ENCODE results near the gene RPL3.

RPL3 gene

GRCh38 chr22:39297490-39298240 lies 21.8 kb downstream of the RPL3 start:
- no peak for DNase-seq

- no peak for DNase-seq
Observed at GRCh38 chr22:39296981-39297489, 22.4 kb downstream of the RPL3 start.

- no peak for DNase-seq
Observed at GRCh38 chr22:39296535-39296934, 22.9 kb downstream of the RPL3 start.

GRCh38 chr22:39294571-39295468 lies 24.6 kb downstream of the RPL3 start:
- DNase-seq: no peak

- DNase-seq: no peak
Observed at GRCh38 chr22:39293766-39294368, 25.6 kb downstream of the RPL3 start.

GRCh38 chr22:39292561-39293074 lies 26.8 kb downstream of the RPL3 start:
- peak; percentile 71 for DNase-seq

- no peak for DNase-seq
Observed at GRCh38 chr22:39292031-39292462, 27.4 kb downstream of the RPL3 start.

- no peak for DNase-seq
Observed at GRCh38 chr22:39291523-39291922, 27.9 kb downstream of the RPL3 start.

- no peak for DNase-seq
Observed at GRCh38 chr22:39290724-39291161, 28.7 kb downstream of the RPL3 start.

GRCh38 chr22:39289975-39290720 lies 29.3 kb downstream of the RPL3 start:
- DNase-seq: no peak

GRCh38 chr22:39289533-39289932 lies 29.9 kb downstream of the RPL3 start:
- DNase-seq: no peak

GRCh38 chr22:39288135-39288898 lies 31.1 kb downstream of the RPL3 start:
- no peak for DNase-seq

GRCh38 chr22:39287076-39287725 lies 32.2 kb downstream of the RPL3 start:
- DNase-seq: peak; percentile 60

GRCh38 chr22:39284983-39285382 lies 34.4 kb downstream of the RPL3 start:
- DNase-seq: no peak

GRCh38 chr22:39284142-39284980 lies 35.1 kb downstream of the RPL3 start:
- DNase-seq: no peak

- no peak for DNase-seq
Observed at GRCh38 chr22:39283322-39284141, 35.9 kb downstream of the RPL3 start.

- DNase-seq: no peak
Observed at GRCh38 chr22:39282645-39283321, 36.6 kb downstream of the RPL3 start.

- DNase-seq: no peak
Observed at GRCh38 chr22:39281126-39281525, 38.3 kb downstream of the RPL3 start.

All from GDM1 (cell line).